Measurements from ENCODE around the gene TGFBRAP1. TPM values are rescaled to one million over a fixed set of nuclear protein-coding genes. Genes with fewer than 3 reads are reported as not detected.

The TGFBRAP1 gene
- total and polyA plus RNA-seq, 9 of the 15 experiments (the other 6 are each of a cell fraction or from before 2014, with no cell fraction given): 3.7 to 18.0 (median 11.0) TPM

DNA sequence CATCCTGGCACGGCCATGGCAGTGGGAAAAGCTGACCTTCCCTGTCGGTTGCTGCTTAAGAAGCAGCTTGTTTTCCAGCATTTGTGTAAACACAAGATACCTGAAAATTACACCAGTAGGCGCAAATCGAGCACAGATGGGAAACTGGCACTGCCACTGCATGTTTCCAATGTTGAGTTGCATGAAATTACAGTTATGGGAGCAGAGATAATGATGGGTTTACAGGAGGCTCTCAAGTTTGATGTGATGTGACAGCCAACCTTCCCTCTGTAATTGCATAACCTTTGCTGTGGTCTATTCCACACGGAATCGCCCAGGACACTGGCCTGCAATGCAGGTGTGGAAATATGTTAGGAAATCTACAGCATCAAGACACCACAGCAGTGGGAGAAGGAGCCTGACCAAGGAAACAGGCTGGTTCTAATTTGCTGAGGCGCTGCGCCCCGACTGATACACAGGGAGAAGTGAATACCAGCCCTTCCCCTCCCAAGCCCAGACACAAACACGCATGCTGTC, 70.6 kb downstream of the TGFBRAP1 start:
- FAIRE-seq: no peak
- 31% methylated on average over 10 of the region's 10 CpGs for WGBS (ENCODE audit: insufficient coverage, low coverage, missing lambda C conversion rate)

More for the DNA sequence above, 70.6 kb downstream of the TGFBRAP1 start:
- H3K79me2 ChIP-seq (ENCODE audit: control insufficient read depth, insufficient read depth, low read length): no peaks in the 10 kb centered on the region
- no peak overlapping the region for H3K4me3 ChIP-seq
- no peaks in the 10 kb centered on the region for H3K9me1 ChIP-seq (ENCODE audit: control insufficient read depth, insufficient read depth, low read length)
- ChIA-PET CTCF (ENCODE audit: low intra/inter-chr PET ratio) (no interaction called here), POLR2A (interaction anchor here (0.9 kb wide), 1 partner anchor 16 kb away, joined by 4 read pairs; no protein-coding TSS in a partner anchor)
- no peak overlapping the region for H3K4me2 ChIP-seq (ENCODE audit: insufficient read depth, low read length)
- TF ChIP-seq, protein P1, sequence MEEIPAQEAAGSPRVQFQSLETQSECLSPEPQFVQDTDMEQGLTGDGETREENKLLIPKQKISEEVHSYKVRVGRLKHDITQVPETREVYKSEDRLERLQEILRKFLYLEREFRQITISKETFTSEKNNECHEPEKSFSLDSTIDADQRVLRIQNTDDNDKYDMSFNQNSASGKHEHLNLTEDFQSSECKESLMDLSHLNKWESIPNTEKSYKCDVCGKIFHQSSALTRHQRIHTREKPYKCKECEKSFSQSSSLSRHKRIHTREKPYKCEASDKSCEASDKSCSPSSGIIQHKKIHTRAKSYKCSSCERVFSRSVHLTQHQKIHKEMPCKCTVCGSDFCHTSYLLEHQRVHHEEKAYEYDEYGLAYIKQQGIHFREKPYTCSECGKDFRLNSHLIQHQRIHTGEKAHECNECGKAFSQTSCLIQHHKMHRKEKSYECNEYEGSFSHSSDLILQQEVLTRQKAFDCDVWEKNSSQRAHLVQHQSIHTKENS (CRISPR knock-in tag; IDR thresholded peaks at IDR 0.05): no peak
- TF ChIP-seq TCF3 (CRISPR knock-in tag; IDR thresholded peaks at IDR 0.05) (no peak), SNIP1 (IDR thresholded peaks at IDR 0.05; ENCODE audit: low read depth) (no peak), ZNF121 (CRISPR knock-in tag; conservative IDR thresholded peaks at IDR 0.05) (no peak), ZZZ3 (IDR thresholded peaks at IDR 0.05) (no peak), DMBX1 (CRISPR knock-in tag; IDR thresholded peaks at IDR 0.05; ENCODE audit: borderline replicate concordance) (no peak), ZNF699 (CRISPR knock-in tag; IDR thresholded peaks at IDR 0.05; ENCODE audit: insufficient replicate concordance) (no peak), POLR2G (IDR thresholded peaks at IDR 0.05; ENCODE audit: low read depth, low read length) (no peak), POLR2B (IDR thresholded peaks at IDR 0.05; ENCODE audit: low read depth, partially characterized antibody) (no peak), ZNF146 (CRISPR knock-in tag; IDR thresholded peaks at IDR 0.05; ENCODE audit: unreplicated experiment) (no peak), ZNF717 (CRISPR knock-in tag; IDR thresholded peaks at IDR 0.05) (no peak), CBX5 (IDR thresholded peaks at IDR 0.05; ENCODE audit: borderline replicate concordance, low read depth) (no peak)
- TF ChIP-seq, protein P2, sequence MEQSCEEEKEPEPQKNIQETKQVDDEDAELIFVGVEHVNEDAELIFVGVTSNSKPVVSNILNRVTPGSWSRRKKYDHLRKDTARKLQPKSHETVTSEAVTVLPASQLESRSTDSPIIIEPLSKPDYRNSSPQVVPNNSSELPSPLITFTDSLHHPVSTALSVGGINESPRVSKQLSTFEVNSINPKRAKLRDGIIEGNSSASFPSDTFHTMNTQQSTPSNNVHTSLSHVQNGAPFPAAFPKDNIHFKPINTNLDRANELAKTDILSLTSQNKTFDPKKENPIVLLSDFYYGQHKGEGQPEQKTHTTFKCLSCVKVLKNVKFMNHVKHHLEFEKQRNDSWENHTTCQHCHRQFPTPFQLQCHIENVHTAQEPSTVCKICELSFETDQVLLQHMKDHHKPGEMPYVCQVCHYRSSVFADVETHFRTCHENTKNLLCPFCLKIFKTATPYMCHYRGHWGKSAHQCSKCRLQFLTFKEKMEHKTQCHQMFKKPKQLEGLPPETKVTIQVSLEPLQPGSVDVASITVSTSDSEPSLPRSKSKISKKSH (CRISPR knock-in tag; IDR thresholded peaks at IDR 0.05): no peak
- TF ChIP-seq, protein P3, sequence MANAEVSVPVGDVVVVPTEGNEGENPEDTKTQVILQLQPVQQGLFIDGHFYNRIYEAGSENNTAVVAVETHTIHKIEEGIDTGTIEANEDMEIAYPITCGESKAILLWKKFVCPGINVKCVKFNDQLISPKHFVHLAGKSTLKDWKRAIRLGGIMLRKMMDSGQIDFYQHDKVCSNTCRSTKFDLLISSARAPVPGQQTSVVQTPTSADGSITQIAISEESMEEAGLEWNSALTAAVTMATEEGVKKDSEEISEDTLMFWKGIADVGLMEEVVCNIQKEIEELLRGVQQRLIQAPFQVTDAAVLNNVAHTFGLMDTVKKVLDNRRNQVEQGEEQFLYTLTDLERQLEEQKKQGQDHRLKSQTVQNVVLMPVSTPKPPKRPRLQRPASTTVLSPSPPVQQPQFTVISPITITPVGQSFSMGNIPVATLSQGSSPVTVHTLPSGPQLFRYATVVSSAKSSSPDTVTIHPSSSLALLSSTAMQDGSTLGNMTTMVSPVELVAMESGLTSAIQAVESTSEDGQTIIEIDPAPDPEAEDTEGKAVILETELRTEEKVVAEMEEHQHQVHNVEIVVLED (CRISPR knock-in tag; IDR thresholded peaks at IDR 0.05): no peak
- H3K36me3 ChIP-seq (ENCODE audit: control insufficient read depth, insufficient read depth, low read length): no peaks in the 10 kb centered on the region
- H3K9me3 ChIP-seq (replicated peaks; ENCODE audit: control insufficient read depth, insufficient read depth, low read depth, low read length): no peaks in the 10 kb centered on the region
- DNase-seq (ENCODE audit: extremely low read depth in 1 of 4, low spot score in 3 of 4) (no peak), ATAC-seq (no peak)
- no peak overlapping the region for H2AFZ ChIP-seq (ENCODE audit: low read depth, low read length)
- no peak overlapping the region for H3K9ac ChIP-seq (ENCODE audit: insufficient read depth in 1 of 2, low read depth in 2 of 2, low read length in 2 of 2)
- no TSS peak for BruUV-seq (replicated peaks)
- intact Hi-C loops (cut with micrococcal nuclease): no loop called here
- H4K20me1 ChIP-seq (replicated peaks; ENCODE audit: control insufficient read depth, insufficient read depth, low read length): no peaks in the 10 kb centered on the region; the same call in 1 of the 2 replicates
- no peak overlapping the region for H3K27ac ChIP-seq (ENCODE audit: extremely low read depth, low read depth, low read length)
- in situ Hi-C loops (cut with MboI): no loop called here
- peaks cover 9 to 20% of the 10 kb centered on the region in 2 experiments; a peak in 4 of 5 replicates for H3K4me1 ChIP-seq (replicated peaks in 1 of 2; ENCODE audit: control insufficient read depth in 2 of 2, insufficient read depth in 2 of 2, low read length in 2 of 2)
- peaks cover 0 to 13% of the 10 kb centered on the region in 2 experiments; a peak in 2 of 5 replicates for H3K27me3 ChIP-seq (ENCODE audit: control insufficient read depth in 2 of 2, insufficient read depth in 2 of 2, low read length in 2 of 2)
